ENCODE data around the gene IL17REL. TPM values are rescaled to one million over a fixed set of nuclear protein-coding genes. Genes with fewer than 3 reads are reported as not detected.

IL17REL gene
- total RNA-seq, 6 donors from 2014 or later, result 0.06 TPM; not detected in 5

DNA sequence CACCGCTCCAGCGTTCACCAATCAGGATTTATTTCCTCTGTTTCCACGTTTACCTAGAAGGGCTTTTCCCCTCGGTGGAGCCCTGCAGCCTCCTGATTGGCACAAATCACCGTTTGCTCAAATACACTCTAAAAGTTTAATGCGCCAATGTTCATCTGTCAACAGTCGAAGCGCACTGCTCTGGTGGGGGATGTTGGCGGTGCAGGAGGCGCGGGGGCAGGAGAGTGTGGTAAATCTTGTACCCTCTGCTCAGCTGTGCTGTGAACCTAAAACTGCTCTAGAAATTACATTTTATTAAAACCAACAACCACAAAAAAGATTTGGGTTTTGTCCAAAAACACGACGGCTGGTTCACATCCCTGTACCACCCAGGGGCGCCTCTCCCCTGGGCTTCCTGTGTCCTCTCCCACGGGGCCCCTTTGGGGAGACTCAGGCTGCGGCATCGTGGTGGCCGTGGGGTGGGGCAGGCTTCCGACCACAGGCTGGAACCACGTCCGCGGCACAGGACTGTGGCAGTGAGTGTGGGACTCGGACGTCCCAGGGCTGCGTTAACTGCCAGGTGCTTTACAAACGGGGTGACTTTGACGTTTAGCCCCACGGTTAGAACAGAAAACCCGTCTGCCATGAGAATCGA lies 32.0 kb upstream of the IL17REL start:
- Histone ChIP-seq H3K27ac (no peak overlapping the region), H3K27me3 (no peaks in the 10 kb centered on the region), H3K36me3 (no peaks in the 10 kb centered on the region), H3K4me3 (no peak overlapping the region), H3K4me1 (no peaks in the 10 kb centered on the region), H3K9me3 (no peaks in the 10 kb centered on the region)
- no peak for TF ChIP-seq EP300 (IDR thresholded peaks at IDR 0.05)
- TF ChIP-seq, protein P1, sequence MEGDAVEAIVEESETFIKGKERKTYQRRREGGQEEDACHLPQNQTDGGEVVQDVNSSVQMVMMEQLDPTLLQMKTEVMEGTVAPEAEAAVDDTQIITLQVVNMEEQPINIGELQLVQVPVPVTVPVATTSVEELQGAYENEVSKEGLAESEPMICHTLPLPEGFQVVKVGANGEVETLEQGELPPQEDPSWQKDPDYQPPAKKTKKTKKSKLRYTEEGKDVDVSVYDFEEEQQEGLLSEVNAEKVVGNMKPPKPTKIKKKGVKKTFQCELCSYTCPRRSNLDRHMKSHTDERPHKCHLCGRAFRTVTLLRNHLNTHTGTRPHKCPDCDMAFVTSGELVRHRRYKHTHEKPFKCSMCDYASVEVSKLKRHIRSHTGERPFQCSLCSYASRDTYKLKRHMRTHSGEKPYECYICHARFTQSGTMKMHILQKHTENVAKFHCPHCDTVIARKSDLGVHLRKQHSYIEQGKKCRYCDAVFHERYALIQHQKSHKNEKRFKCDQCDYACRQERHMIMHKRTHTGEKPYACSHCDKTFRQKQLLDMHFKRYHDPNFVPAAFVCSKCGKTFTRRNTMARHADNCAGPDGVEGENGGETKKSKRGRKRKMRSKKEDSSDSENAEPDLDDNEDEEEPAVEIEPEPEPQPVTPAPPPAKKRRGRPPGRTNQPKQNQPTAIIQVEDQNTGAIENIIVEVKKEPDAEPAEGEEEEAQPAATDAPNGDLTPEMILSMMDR (IDR thresholded peaks at IDR 0.05), result no peak
- no peak for TF ChIP-seq POLR2AphosphoS5 (IDR thresholded peaks at IDR 0.05)
- TF ChIP-seq POLR2A (IDR thresholded peaks at IDR 0.05), result no peak
- ATAC-seq (ENCODE audit: low FRiP score in 2 of 2) (no peak), DNase-seq (peak in 1 of 2 donors; percentile 63)
- 51 to 60% methylated on average over 19 to 29 of the region's 30 CpGs for WGBS, 2 donors

DNA sequence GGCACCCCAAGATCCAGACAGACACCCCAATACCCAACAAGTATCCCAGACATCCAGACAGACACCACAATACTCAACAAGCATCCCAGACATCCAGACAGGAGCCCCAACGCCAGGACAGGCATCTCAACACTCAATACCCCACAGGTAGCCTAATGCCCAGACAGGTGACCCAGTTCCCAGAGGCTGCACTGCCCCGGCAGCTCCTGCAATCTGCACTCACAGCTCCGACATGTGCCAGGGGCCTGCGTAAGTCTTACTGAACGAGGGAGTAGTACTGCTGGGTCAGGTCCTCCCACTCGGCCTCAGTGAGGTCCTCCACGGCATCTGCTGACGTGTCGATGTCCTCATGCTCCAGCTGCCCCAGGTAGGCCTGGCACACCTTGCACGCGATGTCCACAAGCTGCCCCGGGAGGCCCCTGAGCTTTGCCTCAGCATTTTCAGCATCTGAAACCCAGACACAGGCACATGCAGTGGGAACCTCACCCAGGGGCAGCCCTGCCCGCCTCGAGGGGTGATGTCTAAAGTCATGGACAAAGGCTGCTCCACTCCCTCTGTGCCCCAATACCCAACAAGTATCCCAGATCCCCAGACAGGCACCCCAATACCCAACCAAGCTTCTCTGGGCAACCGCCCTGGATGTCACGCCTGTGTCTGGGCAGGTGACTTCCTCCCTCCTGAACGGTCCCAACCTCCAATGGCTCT lies 28.9 kb upstream of the IL17REL start:
- H3K36me3 ChIP-seq, result no peaks in the 10 kb centered on the region

DNA sequence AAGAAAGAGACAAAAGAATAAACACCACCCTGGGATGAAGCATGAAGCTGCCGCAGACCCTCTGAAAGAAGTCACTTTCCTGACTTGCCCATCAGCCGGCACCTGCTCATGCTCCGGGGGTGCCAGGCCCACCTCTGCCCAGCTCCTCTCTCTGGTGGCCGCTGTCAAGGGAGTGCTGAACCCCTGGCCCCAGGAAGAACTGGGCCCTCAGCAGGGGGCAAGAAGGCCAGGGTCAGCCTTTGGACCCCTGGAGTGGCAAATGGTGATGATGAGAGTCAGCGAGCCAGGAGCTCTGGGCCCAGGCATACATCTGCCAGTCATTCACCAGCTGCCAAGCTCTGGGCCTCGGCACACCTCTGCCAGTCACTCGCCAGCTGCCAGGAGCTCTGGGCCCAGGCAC lies 28.2 kb upstream of the IL17REL start:
- TF ChIP-seq EP300 (IDR thresholded peaks at IDR 0.05) (no peak), POLR2AphosphoS5 (IDR thresholded peaks at IDR 0.05) (no peak), POLR2A (IDR thresholded peaks at IDR 0.05) (no peak)
- TF ChIP-seq, protein P1 (IDR thresholded peaks at IDR 0.05), result no peak
- no peak for ATAC-seq (ENCODE audit: low FRiP score in 2 of 2)
- Histone ChIP-seq H3K27me3 (no peaks in the 10 kb centered on the region), H3K9me3 (peaks cover 0 to 9% (median 0%) of the 10 kb centered on the region in 4 donors), H3K36me3 (no peaks in the 10 kb centered on the region), H3K27ac (no peak overlapping the region), H3K4me3 (no peak overlapping the region), H3K4me1 (no peaks in the 10 kb centered on the region)
- 85 to 90% methylated on average over 5 to 7 of the region's 7 CpGs for WGBS, 2 donors
- DNase-seq, result no peak

More for the DNA sequence above, 28.9 kb upstream of the IL17REL start:
- peaks cover 0 to 9% (median 0%) of the 10 kb centered on the region in 4 donors for H3K9me3 ChIP-seq
- no peak overlapping the region for H3K27ac ChIP-seq
- ATAC-seq (ENCODE audit: low FRiP score in 2 of 2) (no peak), DNase-seq (no peak)
- no peaks in the 10 kb centered on the region for H3K4me1 ChIP-seq
- WGBS, 2 donors, result 86 to 90% methylated on average over 9 to 17 of the region's 17 CpGs
- no peaks in the 10 kb centered on the region for H3K27me3 ChIP-seq
- TF ChIP-seq POLR2AphosphoS5 (IDR thresholded peaks at IDR 0.05) (no peak), POLR2A (IDR thresholded peaks at IDR 0.05) (no peak), EP300 (IDR thresholded peaks at IDR 0.05) (no peak)
- TF ChIP-seq, protein P1 (IDR thresholded peaks at IDR 0.05), result no peak
- no peak overlapping the region for H3K4me3 ChIP-seq

DNA sequence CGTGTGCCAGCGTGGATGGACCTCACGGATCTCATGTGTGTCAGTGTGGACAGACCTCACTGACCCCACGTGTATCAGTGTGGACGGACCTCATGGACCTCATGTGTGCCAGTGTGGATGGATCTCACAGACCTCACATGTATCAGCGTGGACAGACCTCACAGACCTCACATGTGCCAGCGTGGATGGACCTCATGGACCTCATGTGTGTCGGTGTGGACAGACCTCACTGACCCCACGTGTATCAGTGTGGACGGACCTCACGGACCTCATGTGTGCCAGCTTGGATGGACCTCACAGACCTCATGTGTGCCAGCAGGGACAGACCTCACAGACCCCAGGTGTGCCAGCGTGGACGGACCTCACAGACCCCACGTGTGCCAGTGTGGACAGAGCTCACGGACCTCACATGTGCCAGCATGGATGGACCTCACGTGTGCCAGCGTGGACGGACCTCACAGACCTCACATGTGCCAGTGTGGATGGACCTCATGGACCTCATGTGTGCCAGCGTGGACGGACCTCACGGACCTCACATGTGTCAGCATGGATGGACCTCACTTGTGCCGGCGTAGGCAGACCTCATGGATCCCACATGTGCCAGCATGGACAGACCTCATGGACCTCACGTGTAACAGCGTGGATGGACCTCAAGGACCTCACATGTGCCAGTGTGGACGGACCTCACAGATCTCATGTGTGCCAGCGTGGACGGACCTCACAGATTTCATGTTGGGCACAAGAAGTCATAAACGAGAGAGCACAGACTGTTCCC lies 27.3 kb upstream of the IL17REL start:
- Histone ChIP-seq H3K27me3 (no peaks in the 10 kb centered on the region), H3K4me3 (no peak overlapping the region), H3K9me3 (peaks cover 0 to 9% (median 0%) of the 10 kb centered on the region in 4 donors), H3K36me3 (no peaks in the 10 kb centered on the region), H3K4me1 (no peaks in the 10 kb centered on the region), H3K27ac (no peak overlapping the region)
- 84 to 87% methylated on average over 15 to 29 of the region's 29 CpGs for WGBS, 2 donors
- no peak for DNase-seq
- TF ChIP-seq, protein P1 (IDR thresholded peaks at IDR 0.05), result no peak
- TF ChIP-seq POLR2A (IDR thresholded peaks at IDR 0.05) (no peak), EP300 (IDR thresholded peaks at IDR 0.05) (no peak), POLR2AphosphoS5 (IDR thresholded peaks at IDR 0.05) (no peak)
- ATAC-seq (ENCODE audit: low FRiP score in 2 of 2), result no peak
